Mucosa of descending colon (tissue), 3 donors: ENCODE results near the gene ZNF672. TPM values are rescaled to one million over a fixed set of nuclear protein-coding genes. Genes with fewer than 3 reads are reported as not detected.
"Not testable (repeated sequence)": the region's sequence is repeated elsewhere in the genome, so short reads cannot be mapped to it uniquely, and the experiment has no call there.

ENCODE experiments used
- ATAC-seq: fragments of 200-7000 bp; cut with Tn5 transposase; one replicate; pipeline ENCODE4 v1.9.1; 2020; ENCODE audit warnings: mild to moderate bottlenecking, moderate library complexity
- DNase-seq, 3 donors: peaks; one replicate each; pipeline ENCODE4 v3.0.0-alpha.2; 2020
- H3K36me3 ChIP-seq: fragments of 200-600 bp; one replicate; pipeline ENCODE4 v1.8.0; 2021; ENCODE audit warnings: low read depth, mild to moderate bottlenecking
- H3K4me1 ChIP-seq: fragments of 200-600 bp; one replicate; pipeline ENCODE4 v1.8.0; 2021; ENCODE audit warnings: low read depth, mild to moderate bottlenecking
- H3K4me3 ChIP-seq: fragments of 200-600 bp; one replicate; pipeline ENCODE4 v1.8.0; 2021; ENCODE audit warnings: mild to moderate bottlenecking
- H3K9me3 ChIP-seq: fragments of 200-600 bp; one replicate; pipeline ENCODE4 v1.8.0; 2021; ENCODE audit warnings: mild to moderate bottlenecking
- intact Hi-C, 2 donors: fragments of 100-400 bp; cut with DNase I in 1 of 2; cut with micrococcal nuclease in 1 of 2; formaldehyde crosslinking; loops; one replicate each; pipeline versions ENCODE4 v1.11.0 to v1.11.1; 2022; cut with DNase I, micrococcal nuclease
- total RNA-seq, 3 donors: library from RNA; stranded (reverse); fragmentation: NEBNext Ultra II Directional in 2 of 3; extraction: Animal tissue kit (Norgen Biotek cat#: 25700) in 2 of 3; gene quantifications; one replicate each; pipeline versions ENCODE4 v1.2.1 to v1.2.4, GENCODE V29; 2021 to 2023
- TF ChIP-seq, protein P1 (sequence below): fragments of 200-600 bp; IDR thresholded peaks from one replicate; pipeline ENCODE4 v1.8.0; 2022; ENCODE audit warnings: antibody characterized with exemption, mild to moderate bottlenecking
- donor health status: DM: no; HTN: no; CAD: no; lungs with moderate emphysema.
- donor health status: DM: no; HTN: no; CAD: no.
- donor health status: DM: no; HTN: yes; CAD: no.

The ZNF672 gene
- total RNA-seq, 3 donors from 2014 or later, result 29.6 to 38.8 (median 38.3) TPM

DNA sequence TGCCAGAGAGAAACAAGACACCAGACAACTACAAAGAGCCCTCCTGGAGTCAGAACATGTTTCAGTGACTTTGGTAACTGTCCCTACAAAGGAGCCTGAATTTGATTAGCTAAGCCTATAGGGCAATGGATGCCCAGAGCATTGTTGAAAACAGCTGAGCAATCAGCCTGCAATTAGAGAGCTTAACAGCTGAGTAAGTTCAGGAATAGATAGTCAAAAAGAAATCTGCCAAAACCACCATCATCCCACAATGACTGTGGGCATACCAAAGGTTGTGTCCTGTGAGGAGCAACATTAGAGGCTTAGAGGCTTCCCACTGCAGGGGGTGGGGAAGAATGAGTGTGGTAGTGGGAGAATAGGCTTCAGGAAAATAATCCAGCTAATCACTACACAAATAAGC lies 44.4 kb upstream of the ZNF672 start:
- TF ChIP-seq, protein P1, sequence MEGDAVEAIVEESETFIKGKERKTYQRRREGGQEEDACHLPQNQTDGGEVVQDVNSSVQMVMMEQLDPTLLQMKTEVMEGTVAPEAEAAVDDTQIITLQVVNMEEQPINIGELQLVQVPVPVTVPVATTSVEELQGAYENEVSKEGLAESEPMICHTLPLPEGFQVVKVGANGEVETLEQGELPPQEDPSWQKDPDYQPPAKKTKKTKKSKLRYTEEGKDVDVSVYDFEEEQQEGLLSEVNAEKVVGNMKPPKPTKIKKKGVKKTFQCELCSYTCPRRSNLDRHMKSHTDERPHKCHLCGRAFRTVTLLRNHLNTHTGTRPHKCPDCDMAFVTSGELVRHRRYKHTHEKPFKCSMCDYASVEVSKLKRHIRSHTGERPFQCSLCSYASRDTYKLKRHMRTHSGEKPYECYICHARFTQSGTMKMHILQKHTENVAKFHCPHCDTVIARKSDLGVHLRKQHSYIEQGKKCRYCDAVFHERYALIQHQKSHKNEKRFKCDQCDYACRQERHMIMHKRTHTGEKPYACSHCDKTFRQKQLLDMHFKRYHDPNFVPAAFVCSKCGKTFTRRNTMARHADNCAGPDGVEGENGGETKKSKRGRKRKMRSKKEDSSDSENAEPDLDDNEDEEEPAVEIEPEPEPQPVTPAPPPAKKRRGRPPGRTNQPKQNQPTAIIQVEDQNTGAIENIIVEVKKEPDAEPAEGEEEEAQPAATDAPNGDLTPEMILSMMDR, result no peak
- H3K4me1 ChIP-seq, result peaks cover 6% of the 10 kb centered on the region
- DNase-seq (no peak), ATAC-seq (no peak)
- no peaks in the 10 kb centered on the region for H3K36me3 ChIP-seq
- H3K9me3 ChIP-seq, result no peaks in the 10 kb centered on the region
- intact Hi-C loops, result no loop called here
- H3K4me3 ChIP-seq, result no peak overlapping the region

DNA sequence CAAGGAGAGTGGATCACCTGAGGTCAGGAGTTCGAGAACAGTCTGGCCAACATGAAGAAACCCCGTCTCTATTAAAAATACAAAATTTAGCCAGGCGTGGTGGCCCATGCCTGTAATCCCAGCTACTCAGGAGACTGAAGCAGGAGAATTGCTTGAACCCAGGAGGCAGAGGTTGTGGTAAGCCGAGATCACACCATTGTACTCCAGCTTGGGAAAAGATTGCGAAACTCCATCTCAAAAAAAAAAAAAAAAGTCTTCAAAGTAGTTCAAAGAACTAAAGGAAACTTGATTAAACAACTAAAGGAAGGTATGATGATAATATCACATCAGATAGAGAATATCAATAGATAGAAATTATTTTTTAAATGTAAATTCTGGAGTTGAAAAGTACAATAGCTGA lies 43.4 kb upstream of the ZNF672 start:
- H3K9me3 ChIP-seq, H3K4me1 ChIP-seq, ATAC-seq, intact Hi-C loops, H3K36me3 ChIP-seq, DNase-seq, H3K4me3 ChIP-seq: not testable (repeated sequence)

DNA sequence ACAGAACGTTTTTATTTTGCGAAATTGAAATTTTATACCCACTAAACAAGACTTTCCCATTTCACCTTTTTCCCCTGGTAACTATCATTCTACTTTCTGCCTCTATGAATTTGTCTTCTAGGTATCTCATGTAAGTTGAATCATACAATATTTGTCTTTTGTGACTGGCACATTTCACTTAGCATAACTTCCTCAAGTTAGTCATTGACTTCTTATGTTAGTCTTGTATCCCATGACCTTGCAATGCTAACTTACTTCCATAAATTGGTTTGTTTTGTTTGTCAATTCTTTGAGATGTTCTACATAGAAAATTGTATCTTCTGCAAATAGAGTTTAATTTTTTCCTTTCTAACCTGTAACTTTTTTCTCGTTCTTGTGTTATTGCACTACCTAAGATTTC lies 39.2 kb upstream of the ZNF672 start:
- TF ChIP-seq, protein P1, result no peak
- Histone ChIP-seq H3K4me3 (no peak overlapping the region), H3K9me3 (no peaks in the 10 kb centered on the region), H3K36me3 (no peaks in the 10 kb centered on the region), H3K4me1 (peaks cover 1% of the 10 kb centered on the region)
- peak; percentile 48 for ATAC-seq
- no peak for DNase-seq
- intact Hi-C loops, result no loop called here

DNA sequence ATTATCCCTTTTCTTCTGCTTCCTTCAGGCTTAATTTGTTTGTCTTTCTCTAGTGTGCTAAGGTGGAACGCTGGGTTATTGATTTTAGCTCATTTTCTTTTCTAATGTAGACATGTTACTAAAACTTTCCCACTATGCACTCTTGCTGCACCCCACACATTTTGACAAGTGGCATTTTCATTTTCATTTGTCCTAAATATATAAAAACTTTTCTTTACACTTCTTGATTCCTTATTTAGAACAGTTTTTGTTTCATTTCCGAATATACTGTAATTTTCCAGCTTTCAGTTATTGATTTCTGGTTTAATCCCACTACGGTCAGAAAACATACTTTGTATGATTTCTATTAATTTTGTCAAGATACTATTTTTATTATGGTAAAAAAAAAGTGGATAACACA lies 37.6 kb upstream of the ZNF672 start:
- no peaks in the 10 kb centered on the region for H3K9me3 ChIP-seq
- H3K36me3 ChIP-seq, result no peaks in the 10 kb centered on the region
- DNase-seq, result no peak
- intact Hi-C loops, result no loop called here
- no peak overlapping the region for H3K4me3 ChIP-seq
- peaks cover 17% of the 10 kb centered on the region for H3K4me1 ChIP-seq
- ATAC-seq, result no peak
- TF ChIP-seq, protein P1, result no peak

DNA sequence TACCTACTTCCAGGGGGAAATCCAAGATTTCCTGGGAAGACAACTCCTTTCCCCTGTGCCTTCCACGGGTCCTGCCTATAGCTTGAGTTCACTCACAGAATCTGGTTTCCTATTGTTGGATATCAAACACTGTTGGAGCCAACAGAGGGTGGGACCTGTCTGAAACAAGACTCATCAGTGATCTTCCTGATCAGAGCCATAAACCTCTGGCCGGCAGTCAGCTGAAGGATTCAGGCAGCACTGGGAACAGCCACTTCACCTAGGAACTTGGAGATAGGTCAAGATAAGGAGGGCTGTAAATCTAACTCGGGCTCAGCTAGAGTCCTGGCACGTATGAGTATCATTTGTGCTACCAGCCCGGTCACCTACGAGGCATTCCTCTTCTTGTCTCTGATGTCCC lies 35.6 kb upstream of the ZNF672 start:
- Histone ChIP-seq H3K4me3 (no peak overlapping the region), H3K9me3 (no peaks in the 10 kb centered on the region), H3K36me3 (no peaks in the 10 kb centered on the region), H3K4me1 (peaks cover 31% of the 10 kb centered on the region)
- intact Hi-C loops, result no loop called here
- DNase-seq, result peak in 2 of 3 donors; percentile 68 to 76
- TF ChIP-seq, protein P1, result no peak
- peak; percentile 77 for ATAC-seq

DNA sequence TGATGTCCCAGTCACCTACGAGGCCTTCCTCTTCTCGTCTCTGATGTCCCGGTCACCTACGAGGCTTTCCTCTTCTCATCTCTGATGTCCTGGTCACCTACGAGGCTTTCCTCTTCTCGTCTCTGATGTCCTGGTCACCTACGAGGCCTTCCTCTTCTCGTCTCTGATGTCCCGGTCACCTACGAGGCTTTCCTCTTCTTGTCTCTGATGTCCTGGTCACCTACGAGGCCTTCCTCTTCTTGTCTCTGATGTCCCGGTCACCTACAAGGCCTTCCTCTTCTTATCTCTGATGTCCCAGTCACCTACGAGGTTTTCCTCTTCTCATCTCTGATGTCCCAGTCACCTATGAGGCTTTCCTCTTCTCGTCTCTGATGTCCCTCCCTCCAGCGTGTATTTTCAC lies 34.5 kb upstream of the ZNF672 start:
- intact Hi-C loops, DNase-seq, H3K4me3 ChIP-seq, H3K9me3 ChIP-seq, H3K36me3 ChIP-seq, ATAC-seq: not testable (repeated sequence)
- H3K4me1 ChIP-seq, result peaks cover 31% of the 10 kb centered on the region
